WTC11 (cell line): Measurements from ENCODE around the gene SLIT3.

ENCODE experiments used
- ATF1 ChIP-seq: sonication (generic); formaldehyde crosslinking; IDR thresholded peaks from 2 replicates; pipeline ENCODE4 v1.8.1; 2023; ENCODE audit warnings: mild to moderate bottlenecking, moderate library complexity, missing genetic modification reagents
- CREM ChIP-seq: sonication (generic); formaldehyde crosslinking; IDR thresholded peaks from 2 replicates; pipeline ENCODE4 v1.8.1; 2022; ENCODE audit warnings: mild to moderate bottlenecking, missing genetic modification reagents, moderate library complexity

GRCh38 chr5:169119288-169120048 lies 181.5 kb downstream of the SLIT3 start:
- TF ChIP-seq ATF1 (CRISPR knock-in tag) (no peak), CREM (CRISPR knock-in tag) (no peak)
